ENCODE results near the gene AADACL4.

GRCh38 chr1:12602659-12603024, 41.2 kb upstream of the AADACL4 start:
- no peak for TF ChIP-seq POLR2A (IDR thresholded peaks at IDR 0.05; ENCODE audit: low read length)
- no peak for TF ChIP-seq GATA1 (IDR thresholded peaks at IDR 0.05; ENCODE audit: low read depth, low read length)
